K562 (cell line): ENCODE results near the gene NABP2. TPM values are rescaled to one million over a fixed set of nuclear protein-coding genes. Genes with fewer than 3 reads are reported as not detected.

ENCODE experiments used
- ATAC-seq: fragments of 200-7000 bp; cut with Tn5 transposase; 3 replicates; pipeline ENCODE4 v1.9.1; 2020; ENCODE audit warnings: moderate library complexity
- BruUV-seq: library from RNA; stranded (reverse); fragments of 400-500 nt; replicated peaks from 2 replicates; lab custom pipeline; 2021; lab: Mats Ljungman, UMichigan
- CTCF ChIA-PET: fragments of 300-600 bp; formaldehyde crosslinking; extraction: SDS; loops from one replicate; lab custom pipeline; 2021; ENCODE audit warnings: low intra/inter-chr PET ratio; lab: Yijun Ruan, JAX
- POLR2A ChIA-PET: fragments of 300-600, 350-650 bp; sonication (Branson Sonifier 250); formaldehyde crosslinking; extraction: SDS; loops from one replicate; lab custom pipeline; 2021; ENCODE audit warnings: antibody characterized with exemption, inconsistent platforms; lab: Yijun Ruan, JAX
- DNase-seq, 4 experiments: peaks; one replicate each; pipeline versions ENCODE4 v3.0.0 to v3.0.0-alpha.2; 2011 to 2018; ENCODE audit warnings: low spot score in 3 of 4, mixed read lengths in 3 of 4; ENCODE audit errors: extremely low read depth in 1 of 4
- FAIRE-seq: peaks from 2 replicates; lab custom pipeline; 2011; peaks lifted over from hg19 to GRCh38; lab: Jason Lieb, UNC
- H2AFZ ChIP-seq: 2 replicates; pipeline ENCODE4 v1.6.0; 2011; ENCODE audit warnings: low read depth, low read length, control low read depth, inconsistent platforms
- H3K27ac ChIP-seq: fragments of 200-600 bp; 3 replicates; pipeline ENCODE4 v1.8.0; 2011; ENCODE audit warnings: low read depth, mild to moderate bottlenecking, control low read depth, inconsistent platforms, low read length, moderate library complexity, mixed read lengths; ENCODE audit errors: extremely low read depth
- H3K27me3 ChIP-seq, 2 experiments: fragments of 300-600 bp in 1 of 2; 2 replicates in 1 of 2; 3 replicates in 1 of 2; pipeline versions ENCODE4 v1.6.0 to v1.8.0; 2011; ENCODE audit warnings: inconsistent platforms in 2 of 2, low read length in 2 of 2, mild to moderate bottlenecking in 1 of 2, mixed read lengths in 1 of 2, moderate library complexity in 1 of 2; ENCODE audit not compliant: control insufficient read depth in 2 of 2, insufficient read depth in 2 of 2
- H3K36me3 ChIP-seq: fragments of 300-600 bp; 3 replicates; pipeline ENCODE4 v1.8.0; 2011; ENCODE audit warnings: mild to moderate bottlenecking, low read length, inconsistent platforms; ENCODE audit not compliant: control insufficient read depth, insufficient read depth
- H3K4me1 ChIP-seq, 2 experiments: fragments of 200-600 bp in 1 of 2; replicated peaks in 1 of 2; 2 replicates in 1 of 2; 3 replicates in 1 of 2; pipeline versions ENCODE4 v1.5.1 to v1.8.0; 2011; ENCODE audit warnings: inconsistent platforms in 2 of 2, low read length in 2 of 2, mild to moderate bottlenecking in 1 of 2, mixed read lengths in 1 of 2, moderate library complexity in 1 of 2; ENCODE audit not compliant: control insufficient read depth in 2 of 2, insufficient read depth in 2 of 2
- H3K4me2 ChIP-seq: 2 replicates; pipeline ENCODE4 v1.6.1; 2011; ENCODE audit warnings: low read length, control low read depth, inconsistent platforms, mixed read lengths; ENCODE audit not compliant: insufficient read depth
- H3K4me3 ChIP-seq: fragments of 200-600 bp; sonication (generic), shearing (Covaris generic); 2 replicates; pipeline ENCODE4 v1.5.1; 2016; ENCODE audit warnings: control low read depth, inconsistent platforms
- H3K79me2 ChIP-seq: fragments of 200-600 bp; 3 replicates; pipeline ENCODE4 v1.8.0; 2011; ENCODE audit warnings: low read length, inconsistent platforms; ENCODE audit not compliant: control insufficient read depth, insufficient read depth
- H3K9ac ChIP-seq, 2 experiments: 2 replicates each; pipeline versions ENCODE4 v1.6.0 to v1.6.1; 2011; ENCODE audit warnings: low read depth in 2 of 2, low read length in 2 of 2, control low read depth in 1 of 2, inconsistent platforms in 1 of 2, mild to moderate bottlenecking in 1 of 2, mixed read lengths in 1 of 2; ENCODE audit not compliant: insufficient read depth in 1 of 2
- H3K9me1 ChIP-seq: one replicate; pipeline ENCODE4 v1.6.0; 2011; ENCODE audit warnings: inconsistent platforms, mild to moderate bottlenecking, low read length, moderate library complexity; ENCODE audit not compliant: control insufficient read depth, insufficient read depth
- H3K9me3 ChIP-seq: replicated peaks from 2 replicates; pipeline ENCODE4 v1.5.1; 2011; ENCODE audit warnings: low read depth, low read length, inconsistent platforms; ENCODE audit not compliant: control insufficient read depth, insufficient read depth
- H4K20me1 ChIP-seq: replicated peaks from 2 replicates; pipeline ENCODE4 v1.6.1; 2011; ENCODE audit warnings: low read length, inconsistent platforms, mixed read lengths; ENCODE audit not compliant: control insufficient read depth, insufficient read depth
- ELF2 ChIP-seq: fragments of 250-450 bp; sonication (Bioruptor Pico); IDR thresholded peaks from 2 replicates; pipeline ENCODE4 v1.5.0; 2021; ENCODE audit warnings: mild to moderate bottlenecking
- GATA2 ChIP-seq: sonication (generic); formaldehyde crosslinking; IDR thresholded peaks from 2 replicates; pipeline ENCODE4 v1.4.0; 2020; ENCODE audit warnings: mild to moderate bottlenecking, missing genetic modification reagents
- ILK ChIP-seq: fragments of 450-650 bp; IDR thresholded peaks from 2 replicates; pipeline ENCODE4 v1.6.1; 2016; ENCODE audit warnings: missing genetic modification characterization, low read depth, mild to moderate bottlenecking, missing compliant biosample characterization, moderate library complexity, borderline replicate concordance
- NFIC ChIP-seq: fragments of 450-650 bp; IDR thresholded peaks from 2 replicates; pipeline ENCODE4 v1.6.1; 2017; ENCODE audit warnings: mild to moderate bottlenecking, inconsistent platforms
- SAFB ChIP-seq: fragments of 200-400 bp; formaldehyde crosslinking; IDR thresholded peaks from 2 replicates; pipeline ENCODE4 v1.6.1; 2017; ENCODE audit warnings: low read depth, low read length, borderline replicate concordance
- SIRT6 ChIP-seq: IDR thresholded peaks from one replicate; pipeline ENCODE4 v1.6.1; 2012; ENCODE audit warnings: low read depth, mild to moderate bottlenecking, control low read depth, inconsistent platforms, low read length, moderate library complexity
- ZFP1 ChIP-seq: fragments of 450-650 bp; formaldehyde crosslinking; IDR thresholded peaks from 2 replicates; pipeline ENCODE4 v1.4.0; 2020; ENCODE audit warnings: mild to moderate bottlenecking, mixed read lengths
- WGBS: fragments of 100-300 bp; shearing (Covaris generic); methylation state at CpG from one replicate; pipeline ENCODE4 v1.1.6; 2016; ENCODE audit warnings: low coverage, mixed read lengths; ENCODE audit not compliant: insufficient coverage; ENCODE audit errors: missing lambda C conversion rate; 5-methylcytosine and 5-hydroxymethylcytosine counted together
- in situ Hi-C: fragments of 300-500 bp; cut with MboI; formaldehyde crosslinking; loops from 4 replicates; pipeline ENCODE4 v1.15.0; 2018; ENCODE audit warnings: inconsistent platforms, mixed read lengths
- intact Hi-C: fragments of 100-400 bp; cut with micrococcal nuclease; formaldehyde crosslinking; loops from 2 replicates; pipeline ENCODE4 v1.14.2; 2022
- polyA plus RNA-seq, 8 experiments: library from polyadenylated mRNA; depleted of rRNA in 4 of 8; stranded (reverse) in 5 of 8; unstranded in 3 of 8; fragments of >200 nt; fragmentation: Nextera tagmentation in 2 of 8; fragmentation: Illumina TruSeq in 1 of 8; extraction: Ambion mirVana in 2 of 8; extraction: Trizol in 1 of 8; gene quantifications; 2 replicates each; pipeline versions ENCODE4 v1.2.1 to v1.2.3, GENCODE V29; 2011 to 2014; ENCODE audit warnings: inconsistent platforms in 1 of 8, missing spikeins in 1 of 8
- total RNA-seq, 7 experiments: library from RNA; depleted of rRNA in 6 of 7; stranded (reverse); fragments of >200 nt in 6 of 7; fragmentation: Illumina TruSeq in 2 of 7; extraction: Trizol in 2 of 7; gene quantifications; 2 replicates each; pipeline versions ENCODE4 v1.2.1 to v1.2.3, GENCODE V29; 2011 to 2021; ENCODE audit warnings: low replicate concordance in 1 of 7
- TF ChIP-seq, protein P1 (sequence below): sonication (generic); formaldehyde crosslinking; IDR thresholded peaks from 2 replicates; pipeline ENCODE4 v1.8.1; 2023; ENCODE audit warnings: mild to moderate bottlenecking, missing genetic modification reagents, moderate library complexity
- TF ChIP-seq, protein P2 (sequence below): fragments of 250-450 bp; sonication (Bioruptor Pico); IDR thresholded peaks from 2 replicates; pipeline ENCODE4 v1.5.0; 2020; ENCODE audit warnings: mild to moderate bottlenecking
- TF ChIP-seq, protein P3 (sequence below): fragments of 250-450 bp; sonication (Bioruptor Pico); IDR thresholded peaks from 2 replicates; pipeline ENCODE4 v1.4.0; 2020; ENCODE audit warnings: mild to moderate bottlenecking, moderate library complexity

NABP2 gene
- total and polyA plus RNA-seq, 9 of the 15 experiments (the other 6 are each of a cell fraction or from before 2014, with no cell fraction given): 11.3 to 60.6 (median 43.5) TPM

DNA sequence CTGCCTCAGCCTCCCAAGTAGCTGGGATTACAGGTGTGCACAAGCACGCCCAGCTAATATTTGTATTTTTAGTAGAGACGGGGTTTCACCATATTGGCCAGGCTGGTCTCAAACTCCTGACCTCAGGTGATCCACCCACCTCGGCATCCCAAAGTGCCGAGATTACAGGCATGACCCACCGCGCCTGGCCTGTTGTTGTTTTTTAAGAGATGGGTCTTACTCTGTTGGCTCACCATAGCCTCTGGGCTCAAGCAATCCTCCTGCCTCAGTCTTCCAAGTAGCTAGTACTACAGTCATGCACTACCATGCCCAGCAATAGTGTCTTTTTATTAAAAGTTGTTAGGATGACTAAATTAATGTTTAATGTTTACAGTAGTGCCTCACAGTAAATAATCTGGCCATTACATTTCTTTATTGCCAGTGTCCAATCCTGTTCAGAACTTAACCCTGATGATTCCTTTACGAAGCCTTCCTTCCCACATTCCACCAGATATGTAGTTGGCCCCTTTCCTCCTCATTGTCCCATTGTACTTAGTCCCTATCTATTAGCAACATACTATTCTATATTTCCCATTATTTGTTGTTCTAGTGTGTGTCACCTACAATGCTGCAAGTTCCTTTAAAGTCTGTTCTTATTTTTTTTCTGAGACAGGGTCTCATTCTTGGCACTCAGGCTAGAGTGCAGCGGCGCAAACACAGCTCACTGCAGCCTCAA lies 26.1 kb upstream of the NABP2 start (continued):
- TF ChIP-seq, protein P1, sequence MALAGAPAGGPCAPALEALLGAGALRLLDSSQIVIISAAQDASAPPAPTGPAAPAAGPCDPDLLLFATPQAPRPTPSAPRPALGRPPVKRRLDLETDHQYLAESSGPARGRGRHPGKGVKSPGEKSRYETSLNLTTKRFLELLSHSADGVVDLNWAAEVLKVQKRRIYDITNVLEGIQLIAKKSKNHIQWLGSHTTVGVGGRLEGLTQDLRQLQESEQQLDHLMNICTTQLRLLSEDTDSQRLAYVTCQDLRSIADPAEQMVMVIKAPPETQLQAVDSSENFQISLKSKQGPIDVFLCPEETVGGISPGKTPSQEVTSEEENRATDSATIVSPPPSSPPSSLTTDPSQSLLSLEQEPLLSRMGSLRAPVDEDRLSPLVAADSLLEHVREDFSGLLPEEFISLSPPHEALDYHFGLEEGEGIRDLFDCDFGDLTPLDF (CRISPR knock-in tag): no peak
- TF ChIP-seq, protein P2, sequence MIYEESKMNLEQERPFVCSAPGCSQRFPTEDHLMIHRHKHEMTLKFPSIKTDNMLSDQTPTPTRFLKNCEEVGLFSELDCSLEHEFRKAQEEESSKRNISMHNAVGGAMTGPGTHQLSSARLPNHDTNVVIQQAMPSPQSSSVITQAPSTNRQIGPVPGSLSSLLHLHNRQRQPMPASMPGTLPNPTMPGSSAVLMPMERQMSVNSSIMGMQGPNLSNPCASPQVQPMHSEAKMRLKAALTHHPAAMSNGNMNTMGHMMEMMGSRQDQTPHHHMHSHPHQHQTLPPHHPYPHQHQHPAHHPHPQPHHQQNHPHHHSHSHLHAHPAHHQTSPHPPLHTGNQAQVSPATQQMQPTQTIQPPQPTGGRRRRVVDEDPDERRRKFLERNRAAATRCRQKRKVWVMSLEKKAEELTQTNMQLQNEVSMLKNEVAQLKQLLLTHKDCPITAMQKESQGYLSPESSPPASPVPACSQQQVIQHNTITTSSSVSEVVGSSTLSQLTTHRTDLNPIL (CRISPR knock-in tag): no peak
- TF ChIP-seq NFIC: no peak
- no peak for TF ChIP-seq SAFB
- TF ChIP-seq GATA2 (CRISPR knock-in tag): no peak

DNA sequence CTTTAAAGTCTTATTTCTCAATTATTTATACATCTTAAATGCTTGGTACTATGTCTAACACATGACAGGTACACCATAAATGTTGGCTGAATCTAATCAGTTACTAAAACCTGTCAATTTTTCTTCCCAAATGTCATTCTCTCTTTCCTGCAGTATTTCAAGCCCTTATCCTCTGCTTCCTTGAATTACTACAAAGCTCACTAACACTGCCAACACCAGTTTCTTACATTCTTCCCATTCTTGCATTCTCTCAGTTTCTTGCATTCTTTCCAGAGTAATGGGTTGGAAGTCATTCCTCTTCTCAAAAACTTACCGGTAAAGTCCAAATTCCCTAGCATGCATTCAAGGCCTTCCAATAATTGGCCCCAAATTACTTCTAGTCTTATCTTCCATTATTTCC lies 25.3 kb upstream of the NABP2 start:
- H3K4me2 ChIP-seq: no peak overlapping the region
- H3K27ac ChIP-seq: no peak overlapping the region
- ATAC-seq (no peak), FAIRE-seq (no peak), DNase-seq (no peak)
- H3K9me1 ChIP-seq: no peaks in the 10 kb centered on the region
- no peak overlapping the region for H3K9ac ChIP-seq
- ChIA-PET POLR2A (interaction anchor here (0.5 to 1.5 kb wide), 5 partner anchors 9 to 81 kb away, joined by 3 to 4 read pairs (median 3); partner anchors contain the start of genes RNF41, SMARCC2 and ZC3H10), CTCF (no interaction called here)
- WGBS: 64% methylated on average over 1 of the region's 1 CpG
- H3K4me1 ChIP-seq: peaks cover 0 to 10% of the 10 kb centered on the region in 2 experiments; a peak in 3 of 5 replicates
- H3K27me3 ChIP-seq: no peaks in the 10 kb centered on the region
- H2AFZ ChIP-seq: no peak overlapping the region
- H3K36me3 ChIP-seq: no peaks in the 10 kb centered on the region
- no peaks in the 10 kb centered on the region for H3K9me3 ChIP-seq
- no peak overlapping the region for H3K4me3 ChIP-seq
- no peaks in the 10 kb centered on the region for H3K79me2 ChIP-seq
- no TSS peak for BruUV-seq
- TF ChIP-seq SIRT6: no peak
- no peak for TF ChIP-seq ELF2 (CRISPR knock-in tag)
- TF ChIP-seq, protein P3, sequence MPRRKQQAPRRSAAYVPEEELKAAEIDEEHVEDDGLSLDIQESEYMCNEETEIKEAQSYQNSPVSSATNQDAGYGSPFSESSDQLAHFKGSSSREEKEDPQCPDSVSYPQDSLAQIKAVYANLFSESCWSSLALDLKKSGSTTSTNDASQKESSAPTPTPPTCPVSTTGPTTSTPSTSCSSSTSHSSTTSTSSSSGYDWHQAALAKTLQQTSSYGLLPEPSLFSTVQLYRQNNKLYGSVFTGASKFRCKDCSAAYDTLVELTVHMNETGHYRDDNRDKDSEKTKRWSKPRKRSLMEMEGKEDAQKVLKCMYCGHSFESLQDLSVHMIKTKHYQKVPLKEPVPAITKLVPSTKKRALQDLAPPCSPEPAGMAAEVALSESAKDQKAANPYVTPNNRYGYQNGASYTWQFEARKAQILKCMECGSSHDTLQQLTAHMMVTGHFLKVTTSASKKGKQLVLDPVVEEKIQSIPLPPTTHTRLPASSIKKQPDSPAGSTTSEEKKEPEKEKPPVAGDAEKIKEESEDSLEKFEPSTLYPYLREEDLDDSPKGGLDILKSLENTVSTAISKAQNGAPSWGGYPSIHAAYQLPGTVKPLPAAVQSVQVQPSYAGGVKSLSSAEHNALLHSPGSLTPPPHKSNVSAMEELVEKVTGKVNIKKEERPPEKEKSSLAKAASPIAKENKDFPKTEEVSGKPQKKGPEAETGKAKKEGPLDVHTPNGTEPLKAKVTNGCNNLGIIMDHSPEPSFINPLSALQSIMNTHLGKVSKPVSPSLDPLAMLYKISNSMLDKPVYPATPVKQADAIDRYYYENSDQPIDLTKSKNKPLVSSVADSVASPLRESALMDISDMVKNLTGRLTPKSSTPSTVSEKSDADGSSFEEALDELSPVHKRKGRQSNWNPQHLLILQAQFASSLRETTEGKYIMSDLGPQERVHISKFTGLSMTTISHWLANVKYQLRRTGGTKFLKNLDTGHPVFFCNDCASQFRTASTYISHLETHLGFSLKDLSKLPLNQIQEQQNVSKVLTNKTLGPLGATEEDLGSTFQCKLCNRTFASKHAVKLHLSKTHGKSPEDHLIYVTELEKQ (CRISPR knock-in tag): no peak
- no peak for TF ChIP-seq ILK (tag)
- TF ChIP-seq ZFP1: no peak
- TF ChIP-seq, all 486 proteins: peak for 0
- intact Hi-C loops: no loop called here
- no peaks in the 10 kb centered on the region for H4K20me1 ChIP-seq
- in situ Hi-C loops: no loop called here
